Amniotic stem cell (primary cell): ENCODE data around the gene PTK6.
"Not testable (repeated sequence)": the region's sequence is repeated elsewhere in the genome, so short reads cannot be mapped to it uniquely, and the experiment has no call there.

Source experiments
- DNase-seq: peaks from one replicate; lab custom pipeline; 2025; lab: John Stamatoyannopoulos, UW

The PTK6 gene

DNA sequence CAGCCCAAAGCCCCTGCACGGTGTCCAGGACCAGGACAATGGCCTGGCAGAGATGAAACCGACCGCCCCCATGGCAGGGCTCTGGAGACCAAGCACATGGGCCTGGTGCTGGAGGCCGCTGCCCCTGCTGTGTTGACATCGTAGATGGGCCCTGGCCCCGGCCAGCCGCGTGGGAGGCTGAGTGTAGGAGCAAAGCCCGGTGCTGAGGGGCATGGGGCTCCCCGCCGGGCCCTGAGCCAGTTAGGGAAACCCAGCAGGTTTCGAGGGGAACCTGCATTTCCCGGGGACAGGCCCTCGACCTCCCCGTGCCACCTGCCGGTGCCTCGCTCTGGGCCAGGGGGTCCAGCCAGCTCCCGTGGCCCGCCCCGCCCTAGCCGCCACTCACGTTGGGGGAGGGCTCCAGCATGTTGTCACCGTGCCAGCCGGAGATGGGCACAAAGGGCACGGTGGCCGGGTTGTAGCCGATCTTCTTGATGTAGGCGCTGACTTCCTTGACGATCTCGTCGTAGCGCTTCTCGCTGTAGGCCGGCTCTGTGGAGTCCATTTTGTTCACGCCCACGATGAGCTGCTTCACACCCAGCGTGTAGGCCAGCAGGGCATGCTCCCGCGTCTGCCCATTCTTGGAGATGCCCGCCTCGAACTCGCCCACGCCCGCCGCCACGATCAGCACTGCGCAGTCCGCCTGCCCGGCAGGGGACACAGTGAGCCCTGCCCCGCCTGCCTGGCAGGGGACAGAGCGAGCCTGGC, 42.6 kb downstream of the PTK6 start:
- DNase-seq = no peak

DNA sequence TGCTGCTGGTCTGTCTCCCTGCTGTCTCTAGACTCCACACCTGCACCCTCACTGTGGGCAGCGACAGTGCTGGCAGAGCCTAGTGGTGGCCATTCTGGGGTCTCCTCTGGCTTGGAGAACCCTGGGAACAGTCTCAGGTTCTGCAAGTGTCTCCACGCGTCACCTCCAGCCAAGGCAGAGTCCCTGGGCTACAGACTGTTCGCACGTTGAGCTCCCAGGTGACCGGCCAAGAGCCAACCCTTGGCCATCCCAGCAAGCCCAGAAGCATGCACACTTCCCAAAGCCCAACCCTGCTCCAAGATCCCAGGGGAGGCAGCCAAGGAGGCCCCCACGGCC, 43.1 kb downstream of the PTK6 start:
- DNase-seq = no peak

DNA sequence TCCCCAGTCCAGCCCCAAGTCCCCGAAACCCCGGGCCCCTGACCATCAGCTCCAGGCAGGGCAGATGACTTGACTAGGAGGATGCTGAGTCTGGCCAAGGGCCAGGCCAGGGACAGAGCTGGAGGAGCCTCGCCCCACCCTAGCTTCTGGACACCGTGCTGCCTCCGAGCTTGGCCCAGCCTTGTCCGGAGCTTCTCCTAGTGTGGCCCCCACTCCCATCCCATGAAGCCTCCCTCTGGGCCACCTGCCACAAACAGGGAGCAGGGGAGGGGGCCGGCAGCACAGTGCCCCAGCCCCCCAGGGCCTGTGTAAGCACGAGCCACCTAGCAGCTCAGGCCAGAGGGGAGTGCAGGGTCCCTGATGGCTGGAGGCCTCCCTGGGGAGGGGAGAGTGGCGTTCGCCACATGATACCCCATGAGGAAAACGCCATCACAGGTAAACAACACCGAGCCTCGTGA, 43.6 kb downstream of the PTK6 start:
- no peak for DNase-seq

DNA sequence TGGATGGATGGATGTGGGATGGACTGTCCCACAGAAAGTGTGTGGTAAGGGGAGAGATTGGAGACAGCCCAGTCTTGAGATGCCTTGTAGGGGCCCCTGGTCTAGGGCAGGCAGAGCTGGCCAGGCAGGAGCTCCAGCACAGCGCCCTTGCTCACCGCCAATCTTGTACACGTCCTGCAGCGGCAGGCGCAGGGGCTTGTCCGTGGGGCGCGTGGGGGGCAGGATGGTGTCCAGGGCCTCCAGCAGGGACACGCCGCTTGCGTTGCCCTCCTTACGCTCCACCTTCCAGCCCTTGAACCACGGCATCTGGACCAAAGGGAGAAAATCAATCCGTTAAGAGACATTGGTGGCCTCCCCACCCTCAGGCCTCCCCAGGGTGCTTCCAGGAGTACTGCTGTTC, 44.2 kb downstream of the PTK6 start:
- no peak for DNase-seq

DNA sequence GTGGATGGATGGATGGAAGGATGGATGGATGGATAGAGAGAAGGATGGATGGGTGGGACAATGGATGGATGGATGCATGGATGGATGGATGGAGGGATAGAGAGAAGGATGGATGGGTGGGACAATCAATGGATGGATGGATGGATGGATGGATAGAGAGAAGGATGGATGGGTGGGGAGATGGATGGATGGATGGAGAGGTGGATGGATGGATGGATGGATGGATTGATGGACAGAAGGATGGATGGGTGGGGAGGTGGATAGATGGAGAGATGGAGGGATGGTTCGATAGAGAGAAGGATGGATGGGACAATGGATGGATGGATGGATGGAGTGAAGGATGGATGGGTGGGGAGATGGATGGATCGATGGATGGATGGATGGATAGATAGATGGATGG, 44.7 kb downstream of the PTK6 start:
- DNase-seq = no peak

DNA sequence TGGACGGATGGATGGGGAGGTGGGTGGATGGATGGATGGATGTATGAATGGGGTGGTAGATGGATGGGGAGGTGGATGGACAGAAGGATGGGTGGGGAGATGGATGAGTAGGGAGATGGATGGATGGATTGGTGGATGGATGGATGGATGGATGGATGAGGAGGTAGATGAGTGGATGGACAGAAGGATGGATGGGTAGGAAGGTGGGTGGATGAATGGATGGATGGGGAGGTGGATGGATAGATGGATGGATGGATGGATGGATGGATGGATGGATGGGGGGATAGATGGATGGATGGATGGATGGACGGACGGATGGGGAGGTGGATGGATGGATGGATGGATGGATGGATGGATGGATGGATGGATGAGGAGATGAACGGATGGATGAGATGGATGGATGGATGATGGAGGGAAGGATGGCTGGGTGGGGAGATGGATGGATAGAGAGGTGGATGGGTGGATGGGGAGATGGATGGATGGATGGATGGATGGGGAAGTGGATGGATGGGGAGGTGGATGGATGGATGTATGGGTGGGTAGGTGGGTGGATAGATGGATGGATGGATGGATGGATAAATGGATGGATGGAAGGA, 45.4 kb downstream of the PTK6 start:
- DNase-seq = no peak

DNA sequence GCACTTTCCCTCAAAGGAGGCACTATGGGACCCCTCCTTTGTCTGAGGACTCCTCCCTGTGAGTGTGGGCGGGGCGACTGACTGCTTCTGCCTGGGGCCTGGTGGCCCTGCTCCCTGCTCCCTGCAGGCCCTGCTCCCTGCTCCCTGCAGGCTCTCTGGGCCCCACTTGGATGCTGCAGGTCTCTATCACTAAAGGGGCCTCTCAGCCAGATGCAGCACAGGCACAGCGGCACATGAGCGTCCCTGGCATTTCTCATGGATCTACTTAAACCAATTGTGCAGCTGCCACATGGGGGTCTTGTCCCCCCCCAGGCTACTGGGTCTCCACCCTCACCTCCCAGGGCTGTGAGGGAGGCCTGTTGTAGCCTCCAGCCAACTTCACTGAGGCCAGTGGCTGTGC, 46.1 kb downstream of the PTK6 start:
- DNase-seq = no peak

DNA sequence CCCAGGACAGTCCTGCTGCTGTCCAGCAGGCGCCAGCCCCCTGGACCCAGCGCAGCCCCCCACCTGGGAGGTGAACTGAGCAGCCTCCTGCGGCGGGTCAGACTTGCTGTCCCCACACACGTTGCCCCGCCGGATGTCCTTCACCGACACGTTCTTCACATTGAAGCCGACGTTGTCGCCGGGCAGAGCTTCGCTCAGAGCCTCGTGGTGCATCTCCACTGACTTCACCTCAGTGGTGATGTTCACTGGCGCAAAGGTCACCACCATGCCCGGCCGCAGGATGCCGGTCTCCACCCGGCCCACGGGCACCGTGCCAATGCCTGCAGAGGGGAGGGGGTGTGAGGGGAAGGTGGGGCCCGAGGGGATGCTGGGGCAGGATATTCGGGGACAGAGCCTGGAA, 46.8 kb downstream of the PTK6 start:
- no peak for DNase-seq

DNA sequence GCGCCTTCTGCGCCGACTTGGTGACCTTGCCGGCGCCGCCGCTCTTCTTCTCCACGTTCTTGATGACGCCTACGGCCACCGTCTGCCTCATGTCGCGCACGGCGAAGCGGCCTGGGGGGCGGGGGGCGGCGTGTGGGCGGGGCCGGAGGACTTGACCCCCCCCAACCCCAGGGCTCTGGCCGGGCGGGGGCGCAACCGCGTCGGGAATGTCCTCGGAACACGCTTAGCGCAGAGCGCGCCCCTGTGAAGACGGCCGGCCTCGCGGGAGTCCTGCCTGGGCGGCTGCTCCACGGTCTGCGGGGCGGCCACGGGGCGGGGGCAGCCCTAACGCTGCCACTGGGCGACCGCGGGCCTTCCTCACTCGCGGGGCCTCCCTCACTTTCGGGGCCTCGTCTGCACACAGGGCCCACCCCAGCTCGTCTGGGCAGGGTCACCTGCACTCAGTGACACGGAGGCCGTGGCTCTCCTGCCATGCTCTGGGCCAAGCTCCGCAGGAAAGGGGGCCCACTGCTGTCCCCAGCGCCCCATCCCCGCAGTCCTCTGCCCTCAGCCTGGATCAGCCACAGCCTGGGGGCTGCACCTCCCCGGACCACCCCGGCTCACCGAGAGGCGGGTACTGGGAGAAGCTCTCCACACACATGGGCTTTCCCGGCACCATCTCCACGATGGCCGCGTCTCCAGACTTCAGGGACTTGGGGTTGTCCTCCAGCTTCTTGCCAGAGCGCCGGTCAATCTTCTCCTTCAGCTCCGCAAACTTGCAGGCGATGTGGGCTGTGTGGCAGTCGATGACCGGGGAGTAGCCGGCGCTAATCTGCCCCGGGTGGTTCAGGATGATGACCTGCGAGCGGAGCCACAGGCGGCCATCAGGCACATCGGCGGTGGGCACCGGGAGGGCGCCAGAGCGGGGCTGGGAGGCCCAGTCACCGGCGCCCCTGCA, 48.6 kb downstream of the PTK6 start:
- no peak for DNase-seq

DNA sequence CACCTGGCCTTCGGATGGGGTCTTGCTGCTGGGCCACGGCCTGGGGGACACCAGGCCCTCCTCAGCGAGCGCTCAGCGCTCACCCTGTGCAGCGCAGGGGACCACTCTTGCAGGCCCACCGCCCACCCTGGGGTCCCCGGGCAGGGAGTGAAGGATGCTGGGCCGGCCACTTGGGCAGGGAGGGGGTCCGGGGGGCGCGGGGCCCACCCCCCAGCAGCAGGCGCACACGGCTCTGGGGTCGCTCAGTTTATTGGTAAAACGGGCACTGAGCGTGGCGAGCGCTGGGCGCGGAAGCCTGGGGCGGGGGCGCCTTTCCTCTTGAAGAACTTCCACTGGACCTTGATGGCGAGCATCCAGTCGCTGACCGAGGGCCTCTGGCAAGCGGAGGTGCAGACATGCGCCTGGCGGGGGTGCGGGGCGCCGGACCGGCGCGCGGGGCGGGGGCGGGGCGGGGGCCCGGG, 49.4 kb downstream of the PTK6 start:
- DNase-seq = no peak

DNA sequence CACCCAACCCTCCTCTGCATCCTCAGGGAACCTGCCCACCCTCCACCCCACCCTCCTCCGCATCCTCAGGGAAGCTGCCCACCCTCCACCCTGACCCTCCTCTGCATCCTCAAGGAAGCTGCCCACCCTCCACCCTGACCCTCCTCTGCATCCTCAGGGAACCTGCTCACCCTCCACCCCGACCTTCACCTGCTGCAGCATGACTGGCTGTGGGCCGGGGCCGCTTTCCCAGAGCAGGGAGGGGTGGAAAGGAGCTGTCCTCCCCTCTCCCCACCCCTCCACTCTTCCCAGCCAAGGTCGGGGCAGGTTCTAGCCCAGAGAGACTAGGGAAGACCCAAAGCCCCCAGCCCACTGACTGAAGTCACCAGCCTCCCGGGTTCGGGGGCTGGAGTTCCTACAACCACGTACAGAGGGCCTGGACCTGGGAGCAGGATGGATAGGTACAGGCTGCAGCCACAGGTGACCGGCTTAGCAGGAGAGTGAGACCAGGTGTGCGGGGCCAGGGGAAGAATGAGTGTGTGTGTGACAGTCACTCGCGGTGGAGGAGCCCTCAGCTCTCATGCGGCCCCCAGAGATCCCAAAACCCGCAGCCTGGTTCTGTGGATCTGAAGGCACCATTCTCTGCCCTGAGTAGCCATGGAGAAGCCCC, 49.9 kb downstream of the PTK6 start:
- no peak for DNase-seq

DNA sequence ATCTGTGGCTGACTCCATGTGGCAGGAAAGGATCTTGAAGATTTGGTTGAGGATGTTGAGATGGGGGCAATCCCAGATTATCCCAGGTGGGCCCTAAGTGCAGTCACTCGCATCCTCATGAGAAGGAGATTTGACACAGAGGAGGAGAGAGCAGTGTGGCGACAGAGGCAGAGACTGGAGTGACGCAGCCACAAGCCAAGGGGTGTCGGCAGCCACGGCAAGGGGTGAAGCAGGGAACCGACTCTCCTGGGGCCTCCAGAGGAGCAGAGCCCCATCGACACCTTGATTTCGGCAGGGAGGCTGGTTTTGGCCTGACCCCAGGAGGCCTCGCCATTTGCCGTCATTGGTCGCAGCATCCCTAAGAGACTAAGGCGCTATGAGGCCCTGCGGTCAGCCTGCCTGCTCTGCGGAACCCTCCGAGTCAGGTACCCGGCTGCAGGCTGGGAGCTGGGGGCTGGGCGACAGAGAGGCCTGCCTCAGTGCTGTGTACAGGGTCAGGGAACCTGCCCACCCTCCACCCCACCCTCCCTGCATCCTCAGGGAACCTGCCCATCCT, 50.8 kb downstream of the PTK6 start:
- DNase-seq = no peak

DNA sequence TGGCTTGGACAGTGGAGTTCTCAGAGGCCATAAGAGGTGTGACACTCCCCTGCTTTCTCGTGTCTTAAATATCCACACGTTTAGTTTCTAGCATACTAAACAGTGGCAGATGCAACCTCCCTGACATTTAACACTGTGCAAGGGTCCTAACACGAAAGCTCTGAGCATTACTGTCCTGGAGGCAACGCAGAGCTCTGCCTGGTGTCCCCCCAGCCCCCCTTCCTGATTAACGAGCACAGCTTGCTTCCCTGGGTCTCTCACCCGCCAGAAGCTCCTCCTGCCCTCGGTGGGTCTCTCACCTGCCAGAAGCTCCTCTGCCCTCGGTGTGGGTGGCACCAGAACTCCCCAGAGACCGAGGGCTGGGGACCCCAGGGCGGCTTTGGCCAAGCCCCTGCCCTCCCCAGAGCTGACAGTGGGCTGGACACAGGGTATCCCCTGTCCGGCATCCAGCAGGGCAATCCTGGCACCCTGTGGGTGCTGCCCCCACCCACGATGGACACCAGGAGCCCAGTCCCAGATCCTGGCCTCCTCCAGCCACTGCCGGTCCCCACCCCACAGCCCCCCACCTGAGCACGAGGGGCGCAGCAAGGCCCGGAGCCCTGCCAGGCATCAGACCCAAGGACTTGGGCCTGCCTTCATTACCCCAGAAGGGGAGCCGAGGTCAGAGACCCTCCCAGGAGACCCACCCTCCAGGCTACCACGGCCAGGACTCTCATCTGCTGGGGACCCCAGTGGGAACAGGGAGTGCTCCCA, 52.3 kb downstream of the PTK6 start:
- no peak for DNase-seq

DNA sequence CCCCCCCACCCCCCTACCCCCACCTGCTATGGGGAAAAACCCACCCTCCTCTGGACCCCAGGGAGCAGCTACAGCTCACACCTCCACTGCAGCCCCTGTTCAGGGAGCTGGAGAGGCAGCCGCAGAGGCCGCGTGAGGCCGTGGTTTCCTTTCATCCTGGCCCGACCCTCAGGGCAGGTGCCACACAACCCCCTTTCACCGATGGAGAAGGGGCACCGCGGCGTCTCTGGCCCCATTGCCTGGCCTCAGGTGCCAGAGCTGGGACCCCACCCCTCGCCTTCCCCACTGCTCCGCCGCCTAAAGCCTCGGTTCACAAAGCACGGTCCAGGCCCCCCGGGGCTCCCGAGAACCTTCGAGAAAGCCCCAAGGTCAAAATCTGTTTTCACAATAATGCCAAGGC, 52.9 kb downstream of the PTK6 start:
- DNase-seq = no peak

DNA sequence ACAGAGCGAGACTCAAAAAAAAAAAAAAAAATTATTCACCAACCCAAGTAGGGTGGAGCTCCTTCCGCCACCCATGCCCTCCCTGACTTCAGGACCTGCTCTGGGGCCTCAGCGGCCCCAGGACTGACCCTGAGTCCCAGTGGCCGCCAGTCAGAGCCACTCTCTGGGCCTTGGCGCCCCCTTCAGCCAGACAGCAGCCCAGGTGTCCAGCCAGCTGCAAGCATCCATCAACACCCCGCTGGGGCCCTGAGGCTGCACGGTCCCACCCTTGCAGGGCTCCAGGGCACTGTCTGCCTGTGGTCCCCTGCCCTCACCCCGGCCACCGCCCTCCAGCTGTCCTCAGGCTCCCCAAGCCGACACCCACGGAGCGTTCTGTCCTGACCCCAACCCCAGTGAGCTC, 53.3 kb downstream of the PTK6 start:
- DNase-seq = no peak

DNA sequence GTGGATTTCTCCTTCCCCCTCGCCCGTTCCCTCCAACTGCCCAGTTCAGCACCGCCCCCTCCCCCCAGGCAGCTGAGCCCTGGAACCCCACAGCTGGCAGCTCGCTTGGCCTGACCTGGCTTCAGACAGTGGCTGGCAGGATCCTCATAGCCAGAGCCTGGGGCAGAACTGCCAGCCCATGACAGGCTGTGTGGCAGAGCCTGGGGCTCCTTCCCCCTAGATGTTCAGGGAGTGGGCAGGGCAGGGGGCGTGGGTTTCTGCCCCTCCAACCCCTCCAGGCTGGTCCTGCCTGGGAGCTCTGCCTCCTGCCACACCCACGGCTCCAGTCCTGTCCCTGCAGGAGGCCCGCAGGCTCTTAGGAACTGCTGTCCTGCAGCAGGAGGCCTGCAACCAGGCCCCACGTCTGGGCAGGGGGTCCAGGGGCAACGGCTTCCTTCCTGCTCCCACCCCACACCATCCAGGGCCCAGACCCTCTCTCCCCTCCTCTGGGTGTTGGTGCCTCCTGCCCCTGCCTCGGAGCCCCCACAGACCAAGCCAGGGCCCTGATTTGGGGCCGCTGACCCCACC, 55.1 kb downstream of the PTK6 start:
- no peak for DNase-seq

DNA sequence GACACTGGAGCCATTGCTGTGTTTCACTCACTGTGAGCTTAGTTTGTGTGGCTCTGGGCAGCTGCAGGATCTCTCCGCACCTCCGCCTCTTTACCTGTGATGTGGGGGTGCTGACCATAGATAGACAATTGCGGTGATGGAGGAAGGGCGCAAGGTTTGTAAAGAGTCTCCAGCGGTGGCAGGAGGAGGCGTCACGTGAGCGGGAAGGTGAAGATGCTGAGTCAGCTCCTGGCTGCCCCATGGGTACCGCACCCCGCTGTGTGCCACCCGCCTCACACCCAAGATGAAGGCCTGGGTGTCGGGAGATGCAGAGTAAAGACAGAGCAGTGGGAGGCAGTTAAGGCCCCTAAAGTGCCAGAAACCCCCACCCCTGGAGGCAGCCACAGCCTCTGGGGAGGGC, 55.7 kb downstream of the PTK6 start:
- DNase-seq = no peak

DNA sequence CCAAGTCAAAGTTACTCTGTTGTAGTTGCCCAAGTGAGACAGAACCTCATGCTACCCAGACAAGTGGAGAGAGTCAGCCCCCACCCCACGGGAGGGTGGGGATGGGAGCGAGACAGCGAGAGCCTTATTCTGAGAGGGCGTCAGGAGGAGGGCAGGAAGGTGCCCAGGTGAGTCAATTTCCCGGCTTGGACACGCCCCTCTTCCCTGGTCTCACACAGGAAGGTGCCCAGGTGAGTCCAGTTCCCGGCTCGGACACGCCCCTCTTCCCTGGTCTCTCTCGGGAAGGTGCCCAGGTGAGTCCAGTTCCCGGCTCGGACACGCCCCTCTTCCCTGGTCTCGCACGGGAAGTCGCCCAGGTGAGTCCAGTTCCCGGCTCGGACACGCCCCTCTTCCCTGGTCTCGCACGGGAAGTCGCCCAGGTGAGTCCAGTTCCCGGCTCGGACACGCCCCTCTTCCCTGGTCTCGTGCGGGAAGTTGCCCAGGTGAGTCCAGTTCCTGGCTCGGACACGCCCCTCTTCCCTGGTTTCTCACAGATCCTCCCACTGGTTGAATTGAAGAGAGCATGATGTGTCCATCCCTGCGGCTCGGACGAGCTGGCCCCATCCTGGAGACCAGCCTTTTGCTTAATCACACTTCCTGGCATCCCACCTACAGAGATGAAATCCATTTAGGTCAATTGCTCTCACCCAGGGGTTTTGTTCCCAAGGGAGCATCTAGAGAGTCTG, 57.3 kb downstream of the PTK6 start:
- not testable (repeated sequence) for DNase-seq

DNA sequence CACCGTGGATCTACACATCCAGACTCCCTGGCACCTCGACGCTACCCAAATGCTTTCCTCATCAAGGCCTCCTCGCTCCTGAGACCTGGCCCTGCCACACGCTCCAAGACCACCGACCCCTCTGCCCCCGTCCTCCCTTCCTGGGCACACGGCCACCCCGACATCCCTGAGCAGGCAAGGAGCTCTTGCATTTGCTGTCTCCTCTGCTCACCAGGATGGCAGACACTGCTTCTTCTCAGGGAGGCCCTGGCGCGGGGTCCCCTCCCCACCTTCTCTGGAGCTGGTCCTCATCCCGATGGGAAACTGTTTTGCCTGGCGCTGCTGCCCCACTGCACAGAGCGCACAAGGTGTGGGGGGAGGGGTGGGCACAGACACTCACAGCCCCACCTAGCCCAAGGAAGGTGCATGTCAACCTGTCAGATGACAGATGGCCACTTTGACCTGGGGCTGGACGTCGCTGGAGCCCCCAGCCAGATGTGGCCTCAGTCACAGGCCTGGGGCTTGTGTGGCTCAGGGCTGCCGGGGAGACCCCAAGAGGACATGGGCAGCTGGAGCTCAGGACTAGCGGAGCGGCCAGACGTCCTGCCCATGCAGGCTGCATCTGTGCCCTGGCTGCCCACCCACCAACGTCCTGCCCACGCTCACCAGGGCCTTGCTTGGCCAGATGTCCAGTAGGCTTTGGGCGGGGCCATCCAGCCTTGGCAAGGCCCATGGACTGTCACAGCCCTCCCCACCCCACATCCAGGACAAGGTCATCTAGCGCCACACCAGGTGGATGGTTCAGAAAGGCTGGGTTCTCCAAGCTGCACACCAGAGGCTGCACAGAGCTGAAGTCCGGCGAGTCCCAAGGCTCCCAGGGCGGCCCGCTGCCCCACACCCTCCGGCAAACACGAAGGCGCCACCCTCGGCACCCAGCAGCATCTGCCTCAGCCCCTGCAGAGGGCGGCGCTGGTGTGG, 58.6 kb downstream of the PTK6 start:
- DNase-seq = no peak
